SK-N-SH treated with all-trans-retinoic acid at 6 μM for 48 hours (cell line): ENCODE results near the gene ACTN3.

Source experiments
- CREB5 ChIP-seq: fragments of 250-450 bp; sonication (Bioruptor Pico); IDR thresholded peaks from 2 replicates; pipeline ENCODE4 v1.5.1; 2020; ENCODE audit warnings: low read depth, mild to moderate bottlenecking, moderate library complexity
- PATZ1 ChIP-seq: fragments of 250-450 bp; sonication (Bioruptor Pico); IDR thresholded peaks from 2 replicates; pipeline ENCODE4 v1.8.0; 2020; ENCODE audit warnings: mild to moderate bottlenecking, moderate library complexity, borderline replicate concordance
- POU6F1 ChIP-seq: fragments of 250-450 bp; sonication (Bioruptor Pico); IDR thresholded peaks from 2 replicates; pipeline ENCODE4 v1.8.0; 2021; ENCODE audit warnings: low read depth, mild to moderate bottlenecking, moderate library complexity, borderline replicate concordance
- ZFP3 ChIP-seq: fragments of 250-450 bp; sonication (Bioruptor Pico); IDR thresholded peaks from 2 replicates; pipeline ENCODE4 v1.5.0; 2020; ENCODE audit warnings: mild to moderate bottlenecking, moderate library complexity
- ZFP30 ChIP-seq: fragments of 450-650 bp; formaldehyde crosslinking; IDR thresholded peaks from 2 replicates; pipeline ENCODE4 v1.5.0; 2022; ENCODE audit warnings: mild to moderate bottlenecking, moderate library complexity
- ZNF8 ChIP-seq: fragments of 450-650 bp; formaldehyde crosslinking; IDR thresholded peaks from 2 replicates; pipeline ENCODE4 v1.5.0; 2020; ENCODE audit warnings: mild to moderate bottlenecking, moderate library complexity

- TF ChIP-seq CREB5 (CRISPR knock-in tag) (no peak), PATZ1 (CRISPR knock-in tag) (no peak), POU6F1 (CRISPR knock-in tag) (no peak), ZFP30 (CRISPR knock-in tag) (no peak), ZNF8 (CRISPR knock-in tag) (no peak), ZFP3 (no peak)
These were observed 17.0 kb upstream of the ACTN3 start for GRCh38 chr11:66529655-66530054.
